Measurements from ENCODE around the gene BLTP3B.

BLTP3B gene

DNA sequence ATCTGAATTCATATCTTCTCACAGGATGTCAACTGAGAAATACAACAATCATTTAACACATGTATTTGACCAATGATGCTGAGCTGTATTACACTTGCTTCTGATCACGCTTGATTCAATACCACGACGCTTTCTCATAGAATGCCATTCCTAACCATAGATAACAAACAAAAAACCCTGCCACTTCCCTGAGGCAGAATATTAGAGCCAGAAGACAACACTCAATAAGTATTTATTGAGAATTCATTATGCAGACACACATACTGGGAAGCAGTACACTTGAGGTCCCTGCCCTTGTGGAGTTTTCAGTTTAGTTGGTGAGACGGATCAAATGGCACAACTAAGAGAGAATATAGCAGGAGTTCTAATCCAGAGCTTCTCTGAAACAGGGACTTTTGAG, 32.4 kb downstream of the BLTP3B start:
- FAIRE-seq (peak; percentile 46), DNase-seq (ENCODE audit: insufficient read length, low spot score) (no peak)
- TF ChIP-seq, protein P1, sequence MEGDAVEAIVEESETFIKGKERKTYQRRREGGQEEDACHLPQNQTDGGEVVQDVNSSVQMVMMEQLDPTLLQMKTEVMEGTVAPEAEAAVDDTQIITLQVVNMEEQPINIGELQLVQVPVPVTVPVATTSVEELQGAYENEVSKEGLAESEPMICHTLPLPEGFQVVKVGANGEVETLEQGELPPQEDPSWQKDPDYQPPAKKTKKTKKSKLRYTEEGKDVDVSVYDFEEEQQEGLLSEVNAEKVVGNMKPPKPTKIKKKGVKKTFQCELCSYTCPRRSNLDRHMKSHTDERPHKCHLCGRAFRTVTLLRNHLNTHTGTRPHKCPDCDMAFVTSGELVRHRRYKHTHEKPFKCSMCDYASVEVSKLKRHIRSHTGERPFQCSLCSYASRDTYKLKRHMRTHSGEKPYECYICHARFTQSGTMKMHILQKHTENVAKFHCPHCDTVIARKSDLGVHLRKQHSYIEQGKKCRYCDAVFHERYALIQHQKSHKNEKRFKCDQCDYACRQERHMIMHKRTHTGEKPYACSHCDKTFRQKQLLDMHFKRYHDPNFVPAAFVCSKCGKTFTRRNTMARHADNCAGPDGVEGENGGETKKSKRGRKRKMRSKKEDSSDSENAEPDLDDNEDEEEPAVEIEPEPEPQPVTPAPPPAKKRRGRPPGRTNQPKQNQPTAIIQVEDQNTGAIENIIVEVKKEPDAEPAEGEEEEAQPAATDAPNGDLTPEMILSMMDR (IDR thresholded peaks at IDR 0.05; ENCODE audit: insufficient read depth, missing control alignments): no peak

DNA sequence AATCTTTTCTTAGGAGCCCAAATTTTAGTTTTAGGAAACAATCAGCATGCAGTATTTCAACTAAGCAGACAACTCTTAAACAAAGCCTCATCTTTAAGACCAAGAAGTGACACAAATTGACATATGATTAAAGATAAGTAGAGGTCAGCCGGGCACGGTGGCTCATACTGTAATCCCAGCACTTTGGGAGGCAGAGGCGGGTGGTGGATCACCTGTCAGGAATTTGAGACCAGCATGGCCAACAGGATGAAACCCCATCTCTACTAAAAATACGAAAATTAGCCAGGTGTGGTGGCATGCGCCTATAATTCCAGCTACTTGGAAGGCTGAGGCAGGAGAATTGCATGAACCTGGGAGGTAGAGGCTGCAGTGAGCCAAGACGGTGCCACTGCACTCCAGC, 35.8 kb downstream of the BLTP3B start:
- DNase-seq (ENCODE audit: insufficient read length, low spot score) (no peak), FAIRE-seq (no peak)
- TF ChIP-seq, protein P1 (IDR thresholded peaks at IDR 0.05; ENCODE audit: insufficient read depth, missing control alignments): no peak

DNA sequence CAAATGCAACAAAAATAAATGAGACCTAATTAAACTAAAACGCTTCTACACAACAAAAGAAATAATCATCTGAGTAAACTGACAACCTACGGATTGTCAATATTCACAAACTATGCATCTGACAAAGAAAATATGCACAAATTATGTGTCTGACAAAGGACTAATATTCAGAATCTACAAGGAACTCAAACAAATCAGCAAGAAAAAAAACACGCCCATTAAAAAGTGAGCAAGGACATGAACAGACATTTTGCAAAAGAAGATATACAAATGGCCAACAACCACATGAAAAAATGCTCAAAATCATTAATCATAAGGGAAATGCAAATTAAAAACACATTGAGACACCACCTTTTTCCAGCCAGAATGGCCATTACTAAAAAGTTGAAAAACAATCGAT, 37.0 kb downstream of the BLTP3B start:
- TF ChIP-seq, protein P1 (IDR thresholded peaks at IDR 0.05; ENCODE audit: insufficient read depth, missing control alignments): no peak
- DNase-seq (ENCODE audit: insufficient read length, low spot score) (no peak), FAIRE-seq (no peak)

DNA sequence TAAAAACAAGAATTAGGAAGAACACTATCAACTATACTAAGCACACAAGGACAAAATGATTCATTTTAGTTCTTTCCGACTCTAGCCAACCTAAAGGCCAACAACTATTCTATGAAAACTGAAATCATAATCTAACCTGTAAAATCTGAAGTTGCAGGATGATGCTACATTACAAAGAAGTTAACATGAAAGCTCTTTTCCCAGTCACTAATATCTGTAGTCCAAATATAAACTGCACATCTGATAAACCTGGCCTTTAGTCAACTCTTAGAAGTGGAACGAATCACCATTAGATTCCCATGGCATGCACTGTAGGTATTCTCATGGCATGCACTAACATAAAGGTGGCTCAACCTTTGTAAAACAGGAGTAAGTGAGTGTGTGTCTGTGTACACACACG, 41.7 kb downstream of the BLTP3B start:
- TF ChIP-seq, protein P1 (IDR thresholded peaks at IDR 0.05; ENCODE audit: insufficient read depth, missing control alignments): no peak
- FAIRE-seq (no peak), DNase-seq (ENCODE audit: insufficient read length, low spot score) (no peak)

Measured in D721Med (cell line).